HG03135 (cell line): ENCODE measurements around the gene NEU4.

Experiments
- ATAC-seq: cut with Tn5 transposase; IDR thresholded peaks from one replicate; pipeline ENCODE4 v1.9.1; 2021; ENCODE audit warnings: mild to moderate bottlenecking, moderate library complexity; ENCODE audit not compliant: unreplicated experiment

The NEU4 gene

DNA sequence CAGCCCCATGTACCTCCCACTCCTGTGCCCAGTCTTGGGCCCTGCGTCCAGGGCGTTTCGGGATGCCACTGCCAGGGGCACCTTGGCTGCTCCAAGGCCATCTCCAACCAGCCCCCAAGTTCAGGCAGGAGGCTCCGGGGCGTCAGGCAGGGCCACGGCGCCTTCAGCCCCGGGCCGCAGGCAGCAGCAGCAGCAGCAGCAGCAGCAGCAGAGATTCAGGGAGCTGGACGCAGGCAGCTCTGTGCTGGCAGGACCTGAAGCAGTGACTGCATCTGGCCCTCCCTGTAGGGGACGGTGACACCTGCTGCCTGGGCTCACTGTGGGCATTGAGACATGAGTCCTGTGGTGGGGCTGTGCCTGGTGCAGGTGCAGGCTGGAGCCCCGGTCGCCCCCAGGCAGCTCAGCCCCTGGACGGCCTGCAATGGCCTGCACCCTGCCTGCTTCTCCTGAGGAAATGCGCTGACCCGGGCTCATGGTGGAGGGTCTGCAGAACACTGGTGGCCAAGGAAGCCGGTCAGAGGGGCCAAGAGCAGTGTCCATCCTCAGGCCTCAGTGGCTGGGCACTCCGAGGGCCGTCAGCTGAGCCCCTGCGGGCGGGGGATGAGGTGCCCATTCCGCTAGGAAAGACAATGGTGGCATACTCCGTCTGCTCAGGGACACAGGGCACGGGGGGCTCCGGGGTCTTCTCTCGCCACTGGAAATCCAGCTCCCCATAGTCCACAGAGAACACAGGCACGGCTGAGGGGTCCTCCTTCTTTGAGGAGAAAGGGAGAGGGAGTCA, 41.7 kb downstream of the NEU4 start:
- ATAC-seq, result no peak

- ATAC-seq, result no peak
Measured at GRCh38 chr2:241851325-241852115, 42.5 kb downstream of the NEU4 start.

DNA sequence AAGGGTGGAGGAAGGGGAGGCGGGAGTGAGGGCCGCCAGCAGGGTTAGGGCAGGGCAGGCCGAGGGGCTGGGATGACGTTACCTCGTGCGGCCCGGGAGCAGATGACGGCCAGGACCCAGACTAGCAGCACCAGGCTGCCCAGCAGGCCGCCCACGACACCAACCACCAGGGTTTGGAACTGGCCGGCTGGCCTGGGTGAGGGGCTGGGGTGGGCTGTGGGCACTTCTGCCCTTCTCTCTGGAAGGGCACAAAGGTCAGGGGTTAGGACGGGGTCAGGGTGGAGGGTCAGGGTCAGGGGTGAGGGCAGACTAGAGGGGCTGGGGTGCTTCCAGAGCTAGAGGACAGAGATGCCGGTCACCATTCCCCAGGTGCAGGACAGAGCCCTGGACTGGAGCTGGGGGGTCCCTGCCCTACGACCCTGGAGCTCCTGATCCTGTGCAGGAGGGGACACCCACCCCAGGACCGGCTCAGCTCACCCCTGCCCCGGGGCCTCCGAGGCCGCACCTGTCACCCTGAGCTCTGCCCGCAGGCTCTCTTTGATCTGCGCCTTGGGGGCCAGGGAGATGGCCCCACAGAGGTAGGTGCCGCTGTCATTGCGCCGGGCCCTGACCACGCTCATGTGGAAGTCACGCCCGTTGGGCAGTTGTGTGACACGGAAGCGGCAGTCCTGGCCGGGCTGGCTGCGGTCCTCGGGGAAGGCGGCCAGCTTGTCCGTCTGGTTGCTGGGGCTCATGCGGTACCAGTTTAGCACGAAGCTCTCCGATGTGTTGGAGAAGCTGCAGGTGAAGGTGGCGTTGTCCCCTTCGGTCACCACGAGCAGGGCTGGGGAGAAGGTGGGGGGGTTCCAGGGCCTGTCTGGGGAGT, 43.4 kb downstream of the NEU4 start:
- no peak for ATAC-seq

DNA sequence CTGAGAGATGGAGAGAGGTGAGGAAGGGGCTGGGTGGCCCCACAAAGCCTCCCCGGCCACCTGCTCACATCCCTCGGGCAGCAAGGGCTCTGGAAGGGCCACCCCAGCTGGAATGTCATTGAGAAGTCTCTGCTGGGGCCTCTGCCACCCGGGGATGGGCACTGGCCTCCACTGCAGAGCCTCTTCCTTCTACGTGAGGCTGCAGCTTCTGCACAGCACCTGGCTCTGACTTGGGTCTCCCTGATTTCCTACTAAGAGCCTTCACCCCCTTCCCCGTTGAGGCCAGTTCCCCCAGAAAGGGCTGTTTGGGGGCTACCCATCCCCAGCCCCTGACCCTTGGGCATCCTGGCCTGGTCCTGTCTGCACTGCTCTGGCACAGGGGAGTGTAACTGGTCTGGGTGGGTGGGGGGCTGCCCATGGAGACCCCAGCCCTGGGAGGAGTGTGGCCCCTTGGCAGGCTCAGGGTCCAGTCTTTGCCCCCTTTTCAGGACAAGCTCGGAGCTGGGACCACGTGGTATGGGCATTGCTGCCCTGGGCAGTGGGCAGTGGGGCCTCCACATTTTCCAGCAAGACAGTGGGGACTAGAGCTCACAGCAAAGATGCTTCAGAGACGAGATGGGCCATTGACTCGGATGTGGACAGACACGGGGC, 44.1 kb downstream of the NEU4 start:
- ATAC-seq, result no peak

GRCh38 chr2:241853651-241854341, 44.8 kb downstream of the NEU4 start:
- ATAC-seq, result no peak

- ATAC-seq, result no peak
Measured at GRCh38 chr2:241854342-241855244, 45.6 kb downstream of the NEU4 start.

GRCh38 chr2:241855245-241855887, 46.4 kb downstream of the NEU4 start:
- no peak for ATAC-seq

DNA sequence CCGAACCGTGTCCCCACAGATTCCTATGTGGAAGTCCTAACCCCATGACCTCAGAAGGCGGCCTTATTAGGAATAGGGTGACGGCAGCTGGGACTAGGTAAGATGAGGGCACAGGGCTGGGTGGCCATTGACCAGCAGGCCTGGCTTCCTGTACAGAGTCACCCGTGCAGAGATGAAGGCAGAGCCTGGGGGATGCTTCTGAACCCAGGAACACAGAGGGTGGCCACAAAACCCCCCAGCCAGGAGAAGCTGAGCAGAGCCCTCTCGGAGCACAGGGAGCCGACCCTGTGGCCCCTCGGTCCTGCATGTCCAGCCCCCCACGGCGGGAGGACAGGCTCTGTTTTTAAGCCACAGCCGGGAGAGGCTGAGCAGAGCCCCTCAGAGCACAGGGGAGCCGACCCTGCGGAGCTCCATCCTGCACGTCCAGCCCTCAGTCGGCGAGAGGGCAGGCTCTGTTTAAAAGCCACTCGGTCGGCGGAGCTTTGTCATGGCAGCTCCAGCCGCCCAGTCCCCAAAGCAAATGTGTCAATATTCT, 47.0 kb downstream of the NEU4 start:
- no peak for ATAC-seq

- ATAC-seq, result no peak
Measured at GRCh38 chr2:241857041-241857541, 48.1 kb downstream of the NEU4 start.

GRCh38 chr2:241857572-241858121, 48.7 kb downstream of the NEU4 start:
- ATAC-seq, result no peak

DNA sequence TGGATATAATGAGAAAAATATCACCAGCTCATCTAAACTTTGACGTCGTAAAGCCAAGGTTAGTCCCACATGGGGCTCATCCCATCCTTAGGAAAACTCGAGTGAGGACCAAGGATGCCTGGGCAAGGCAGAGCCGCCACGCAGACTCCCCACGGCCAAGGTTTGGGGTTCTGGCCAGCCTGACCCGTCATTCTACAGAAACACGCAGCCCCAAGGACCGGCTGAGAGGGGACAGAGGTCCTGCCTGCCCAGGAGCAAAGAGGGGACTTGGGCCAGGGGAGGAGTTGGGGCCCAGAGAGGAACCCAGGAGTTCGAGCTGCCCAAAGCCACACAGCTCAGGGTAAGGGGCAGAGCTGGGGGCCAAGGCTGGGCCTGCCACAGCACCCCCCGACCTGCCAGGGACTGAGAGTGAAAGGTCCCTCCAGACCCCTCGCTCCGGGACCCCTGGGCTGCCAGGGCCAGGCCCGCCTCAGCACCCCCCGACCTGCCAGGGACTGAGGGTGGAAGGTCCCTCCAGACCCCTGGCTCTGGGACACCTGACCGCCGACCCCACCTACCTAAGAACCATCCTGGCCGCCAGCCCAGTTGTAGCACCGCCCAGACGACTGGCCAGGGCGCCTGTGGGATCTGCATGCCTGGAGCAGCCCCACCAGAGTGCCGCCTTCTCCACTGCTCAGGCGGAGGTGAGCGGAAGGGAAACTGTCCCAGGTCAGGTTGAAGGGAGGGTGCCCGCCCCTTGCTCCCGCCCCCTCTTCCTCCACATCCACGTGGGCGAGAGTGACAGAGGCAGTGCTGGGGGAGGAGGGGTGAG, 49.4 kb downstream of the NEU4 start, which contains the start of gene PDCD1:
Gene PDCD1 (minus strand): TSS at position 689 of the 811 bp plus-strand sequence. CDS start 56 bp downstream, at position 633.
- peak; percentile 42 for ATAC-seq

DNA sequence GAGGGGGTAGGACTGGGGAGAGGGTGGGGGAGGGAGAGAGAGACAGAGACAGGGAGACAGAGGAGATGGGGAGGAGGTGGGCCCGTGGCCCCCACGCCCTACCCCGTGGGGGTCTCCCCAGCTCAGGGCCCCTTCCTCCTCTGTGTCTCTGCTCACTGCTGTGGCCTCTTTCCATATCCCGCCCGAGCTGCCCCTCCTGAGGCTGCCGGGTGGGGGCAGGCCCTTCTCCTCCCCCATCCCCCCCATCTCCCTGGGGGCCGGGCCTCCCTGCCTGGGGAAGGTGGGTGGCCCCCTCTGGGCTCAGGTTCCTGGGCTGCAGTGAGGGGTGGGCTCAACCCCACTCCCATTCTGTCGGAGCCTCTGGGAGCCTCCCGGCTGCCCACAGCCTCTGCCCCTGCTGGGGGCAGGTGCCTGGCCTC, 50.0 kb downstream of the NEU4 start:
- peak; percentile 12 for ATAC-seq

DNA sequence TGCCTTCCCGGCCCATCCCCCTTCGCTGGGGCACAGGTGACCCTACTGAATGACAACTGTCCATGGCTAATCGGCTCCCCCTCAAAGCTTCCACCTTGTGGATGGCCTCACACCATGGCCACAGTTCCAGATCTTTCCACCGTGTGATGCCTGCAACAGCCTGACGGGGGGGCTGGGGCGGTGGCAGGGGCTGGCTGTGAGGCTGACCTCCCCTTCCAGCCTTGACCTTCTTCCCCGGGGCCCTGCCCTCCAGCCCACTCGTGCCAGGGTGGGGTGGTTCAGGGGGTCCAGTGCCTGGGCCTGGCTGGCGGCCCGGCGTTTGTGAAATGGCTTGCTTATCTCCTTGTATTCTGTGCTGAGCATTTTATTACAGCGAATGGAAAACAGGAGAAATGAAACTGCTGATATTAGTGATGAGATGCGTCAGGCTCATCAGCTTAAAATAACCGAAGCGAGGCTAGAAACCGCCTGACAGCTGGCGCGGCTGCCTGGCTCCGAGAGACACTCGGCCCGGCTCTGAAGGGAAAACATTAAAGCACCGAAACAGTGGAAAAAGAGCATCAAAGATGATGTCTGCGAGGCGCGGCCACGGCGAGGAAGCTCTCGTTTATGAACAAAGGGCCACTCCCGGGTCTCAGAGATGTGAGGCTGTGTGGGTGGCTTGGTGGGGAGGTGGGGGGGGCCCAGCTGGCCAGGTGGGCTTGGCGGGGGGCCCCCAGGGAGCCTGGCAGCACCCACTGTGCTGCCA, 50.6 kb downstream of the NEU4 start:
- ATAC-seq, result peak; percentile 47

- no peak for ATAC-seq
Measured at GRCh38 chr2:241860184-241861078, 51.4 kb downstream of the NEU4 start.

DNA sequence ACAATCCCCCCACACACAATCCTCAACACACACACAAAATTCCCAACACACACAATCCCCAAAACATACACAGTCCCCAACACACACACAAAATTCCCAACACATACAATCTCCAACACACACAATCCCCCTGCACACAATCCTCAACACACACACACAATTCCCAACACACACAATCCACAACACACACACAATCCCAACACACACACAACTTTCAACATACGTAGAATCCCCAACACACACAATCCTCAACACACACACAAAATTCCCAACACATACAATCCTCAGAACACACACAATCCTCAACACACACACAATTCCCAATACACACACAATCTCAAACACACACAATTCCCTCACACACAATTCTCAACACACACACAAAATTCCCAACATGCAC, 52.3 kb downstream of the NEU4 start:
- ATAC-seq, result no peak
